HepG2 (cell line): ENCODE data around the gene ELAC2. TPM values are rescaled to one million over a fixed set of nuclear protein-coding genes. Genes with fewer than 3 reads are reported as not detected.

Experiments
- ATAC-seq: fragments of 200-7000 bp; cut with Tn5 transposase; 3 replicates; pipeline ENCODE4 v1.9.1; 2020; ENCODE audit warnings: mild to moderate bottlenecking, moderate library complexity
- BruUV-seq: library from RNA; stranded (reverse); fragments of 400-500 nt; replicated peaks from 2 replicates; lab custom pipeline; 2021; lab: Mats Ljungman, UMichigan
- CTCF ChIA-PET: fragments of 300-600 bp; formaldehyde crosslinking; extraction: SDS; loops from one replicate; lab custom pipeline; 2021; ENCODE audit warnings: low total read pairs, inconsistent platforms, low intra/inter-chr PET ratio; lab: Yijun Ruan, JAX
- POLR2A ChIA-PET: fragments of 350-600 bp; sonication (Branson Sonifier 250); formaldehyde crosslinking; loops from one replicate; lab custom pipeline; 2020; ENCODE audit warnings: antibody characterized with exemption, inconsistent platforms; lab: Yijun Ruan, JAX
- DNase-seq: peaks from one replicate; pipeline ENCODE4 v3.0.0-alpha.2; 2015; ENCODE audit warnings: low spot score
- FAIRE-seq: peaks from 3 replicates; lab custom pipeline; 2011; peaks lifted over from hg19 to GRCh38; lab: Jason Lieb, UNC
- H2AFZ ChIP-seq: one replicate; pipeline ENCODE4 v1.6.1; 2011; ENCODE audit warnings: low read length, inconsistent platforms
- H3K27ac ChIP-seq: fragments of 300-600 bp; 3 replicates; pipeline ENCODE4 v1.8.0; 2011; ENCODE audit warnings: mixed run types, mild to moderate bottlenecking, mixed read lengths, low read length, inconsistent platforms; ENCODE audit not compliant: insufficient read depth; ENCODE audit errors: extremely low read length
- H3K27me3 ChIP-seq, 2 experiments: fragments of 200-600 bp in 1 of 2; 2 replicates in 1 of 2; 3 replicates in 1 of 2; pipeline versions ENCODE4 v1.6.0 to v1.8.0; 2011; ENCODE audit warnings: low read length in 2 of 2, mild to moderate bottlenecking in 2 of 2, moderate library complexity in 2 of 2, inconsistent platforms in 1 of 2; ENCODE audit not compliant: insufficient read depth in 2 of 2, control insufficient read depth in 1 of 2
- H3K36me3 ChIP-seq, 2 experiments: fragments of 200-600 bp in 1 of 2; replicated peaks in 1 of 2; 2 replicates in 1 of 2; 3 replicates in 1 of 2; pipeline versions ENCODE4 v1.5.1 to v1.8.0; 2011; ENCODE audit warnings: low read length in 2 of 2, inconsistent platforms in 1 of 2; ENCODE audit not compliant: insufficient read depth in 2 of 2, control insufficient read depth in 1 of 2
- H3K4me1 ChIP-seq: 2 replicates; pipeline ENCODE4 v1.5.1; 2012; ENCODE audit warnings: low read length, inconsistent platforms; ENCODE audit not compliant: insufficient read depth
- H3K4me2 ChIP-seq: 2 replicates; pipeline ENCODE4 v1.6.0; 2011; ENCODE audit warnings: low read depth, low read length, inconsistent platforms
- H3K4me3 ChIP-seq, 3 experiments: fragments of 200-600 bp in 1 of 3; sonication (generic), shearing (Covaris generic) in 1 of 3; replicated peaks in 1 of 3; 2 replicates each; pipeline ENCODE4 v1.5.1; 2011 to 2016; ENCODE audit warnings: low read length in 3 of 3, inconsistent platforms in 2 of 3, low read depth in 2 of 3, mild to moderate bottlenecking in 2 of 3, control low read depth in 1 of 3, mixed read lengths in 1 of 3; ENCODE audit not compliant: insufficient read depth in 1 of 3
- H3K79me2 ChIP-seq: one replicate; pipeline ENCODE4 v1.6.1; 2011; ENCODE audit warnings: low read length, inconsistent platforms; ENCODE audit not compliant: insufficient read depth
- H3K9ac ChIP-seq: 2 replicates; pipeline ENCODE4 v1.6.0; 2011; ENCODE audit warnings: mild to moderate bottlenecking, low read depth, low read length, inconsistent platforms; ENCODE audit not compliant: insufficient read depth
- H3K9me3 ChIP-seq: 2 replicates; pipeline ENCODE4 v1.5.1; 2012; ENCODE audit warnings: mild to moderate bottlenecking, low read length
- H4K20me1 ChIP-seq: 2 replicates; pipeline ENCODE4 v1.6.0; 2011; ENCODE audit warnings: inconsistent platforms, mild to moderate bottlenecking, low read length, moderate library complexity; ENCODE audit not compliant: insufficient read depth
- KDM5A ChIP-seq: fragments of 200-600 bp; sonication (generic); IDR thresholded peaks from 2 replicates; pipeline ENCODE4 v1.7.0; 2018; ENCODE audit warnings: antibody characterized with exemption, mild to moderate bottlenecking, low read length, borderline replicate concordance
- KLF12 ChIP-seq: sonication (generic); formaldehyde crosslinking; IDR thresholded peaks from 2 replicates; pipeline ENCODE4 v1.4.0; 2020; ENCODE audit warnings: missing genetic modification reagents, borderline replicate concordance
- ZBTB38 ChIP-seq: sonication (generic); formaldehyde crosslinking; IDR thresholded peaks from 2 replicates; pipeline ENCODE4 v1.5.1; 2020; ENCODE audit warnings: mild to moderate bottlenecking, missing genetic modification reagents
- ZMYM4 ChIP-seq: sonication (generic); formaldehyde crosslinking; IDR thresholded peaks from 2 replicates; pipeline ENCODE4 v1.8.1; 2023; ENCODE audit warnings: mild to moderate bottlenecking, missing genetic modification reagents
- ZNF30 ChIP-seq: sonication (generic); formaldehyde crosslinking; IDR thresholded peaks from 2 replicates; pipeline ENCODE4 v1.5.0; 2020; ENCODE audit warnings: mild to moderate bottlenecking, missing genetic modification reagents
- ZNF335 ChIP-seq: sonication (generic); formaldehyde crosslinking; IDR thresholded peaks from 2 replicates; pipeline ENCODE4 v1.4.0; 2020; ENCODE audit warnings: missing genetic modification reagents
- ZNF446 ChIP-seq: sonication (generic); formaldehyde crosslinking; IDR thresholded peaks from 2 replicates; pipeline ENCODE4 v1.5.0; 2020; ENCODE audit warnings: mild to moderate bottlenecking, missing genetic modification reagents
- WGBS: methylation state at CpG from one replicate; pipeline ENCODE4 v1.1.6; 2017; ENCODE audit warnings: low lambda C conversion rate; 5-methylcytosine and 5-hydroxymethylcytosine counted together
- in situ Hi-C: cut with HindIII; loops from 2 replicates; pipeline ENCODE4 v1.10.0; 2017; ENCODE audit warnings: low pct_unique_long_range_greater_than_20kb; ENCODE audit not compliant: extremely low pct_ligation_motif_present
- intact Hi-C: fragments of 100-400 bp; cut with micrococcal nuclease; formaldehyde crosslinking; loops from one replicate; pipeline ENCODE4 v1.10.0; 2022; ENCODE audit not compliant: unreplicated experiment
- polyA plus RNA-seq, 8 experiments: library from polyadenylated mRNA; depleted of rRNA in 3 of 8; stranded (reverse) in 7 of 8; unstranded in 1 of 8; fragments of >200 nt; fragmentation: Illumina TruSeq in 4 of 8; extraction: Trizol in 4 of 8; gene quantifications; 2 replicates each; pipeline versions ENCODE4 v1.2.1 to v1.2.3, GENCODE V29; 2011 to 2016; ENCODE audit warnings: low read depth in 4 of 8, missing spikeins in 1 of 8, mixed read lengths in 1 of 8; ENCODE audit not compliant: insufficient read depth in 1 of 8
- total RNA-seq, 5 experiments: library from RNA; depleted of rRNA; stranded (reverse); fragments of >200 nt; fragmentation: Illumina TruSeq; extraction: Trizol; gene quantifications; 2 replicates each; pipeline ENCODE4 v1.2.3, GENCODE V29; 2016; ENCODE audit warnings: low read depth in 1 of 5
- TF ChIP-seq, protein P1 (sequence below): sonication (generic); formaldehyde crosslinking; IDR thresholded peaks from 2 replicates; pipeline ENCODE4 v1.9.0; 2021; ENCODE audit warnings: mild to moderate bottlenecking, missing genetic modification reagents
- TF ChIP-seq, protein P2 (sequence below): sonication (generic); formaldehyde crosslinking; IDR thresholded peaks from 2 replicates; pipeline ENCODE4 v1.4.0; 2020; ENCODE audit warnings: missing genetic modification reagents, mild to moderate bottlenecking, borderline replicate concordance

Gene ELAC2
- total and polyA plus RNA-seq, 2 of the 13 experiments (the other 11 are each of a cell fraction or from before 2014, with no cell fraction given), result 35.6 to 50.4 TPM

GRCh38 chr17:13024016-13024415 lies 6.2 kb upstream of the ELAC2 start:
- CTCF ChIA-PET, result no interaction called here

GRCh38 chr17:13016881-13017654 lies 759 bp downstream of the ELAC2 start:
- Histone ChIP-seq H2AFZ (no peak overlapping the region), H3K79me2 (peaks cover 5% of the 10 kb centered on the region), H3K4me3 (peak overlapping the region; percentile 71 to 94 (median 94)), H3K27me3 (no peaks in the 10 kb centered on the region; a peak in 1 of 5 replicates), H3K27ac (peak overlapping the region; percentile 80), H3K4me2 (peak overlapping the region; percentile 88), H3K4me1 (peaks cover 20% of the 10 kb centered on the region), H3K9ac (peak overlapping the region; percentile 90), H3K9me3 (no peaks in the 10 kb centered on the region), H3K36me3 (peaks cover 13 to 41% of the 10 kb centered on the region in 2 experiments), H4K20me1 (no peaks in the 10 kb centered on the region)
- 26% methylated on average over 11 of the region's 21 CpGs for WGBS
- FAIRE-seq (no peak), ATAC-seq (peak; percentile 42), DNase-seq (peak; percentile 27)
- CTCF ChIA-PET, result no interaction called here
- in situ Hi-C loops, result no loop called here
- BruUV-seq, result TSS peak; percentile 46
- POLR2A ChIA-PET, result interaction anchor here (0.6 to 1.9 kb wide), 11 partner anchors 12 to 1289 kb away, joined by 3 to 9 read pairs (median 5); partner anchors contain the start of gene ZNF18
- intact Hi-C loops, result no loop called here
- 0 out of 2 replicates have a peak, but pooled peaks have one; percentile 8 for TF ChIP-seq ZNF335
- no peak for TF ChIP-seq KLF12 (CRISPR knock-in tag)
- TF ChIP-seq, protein P1, sequence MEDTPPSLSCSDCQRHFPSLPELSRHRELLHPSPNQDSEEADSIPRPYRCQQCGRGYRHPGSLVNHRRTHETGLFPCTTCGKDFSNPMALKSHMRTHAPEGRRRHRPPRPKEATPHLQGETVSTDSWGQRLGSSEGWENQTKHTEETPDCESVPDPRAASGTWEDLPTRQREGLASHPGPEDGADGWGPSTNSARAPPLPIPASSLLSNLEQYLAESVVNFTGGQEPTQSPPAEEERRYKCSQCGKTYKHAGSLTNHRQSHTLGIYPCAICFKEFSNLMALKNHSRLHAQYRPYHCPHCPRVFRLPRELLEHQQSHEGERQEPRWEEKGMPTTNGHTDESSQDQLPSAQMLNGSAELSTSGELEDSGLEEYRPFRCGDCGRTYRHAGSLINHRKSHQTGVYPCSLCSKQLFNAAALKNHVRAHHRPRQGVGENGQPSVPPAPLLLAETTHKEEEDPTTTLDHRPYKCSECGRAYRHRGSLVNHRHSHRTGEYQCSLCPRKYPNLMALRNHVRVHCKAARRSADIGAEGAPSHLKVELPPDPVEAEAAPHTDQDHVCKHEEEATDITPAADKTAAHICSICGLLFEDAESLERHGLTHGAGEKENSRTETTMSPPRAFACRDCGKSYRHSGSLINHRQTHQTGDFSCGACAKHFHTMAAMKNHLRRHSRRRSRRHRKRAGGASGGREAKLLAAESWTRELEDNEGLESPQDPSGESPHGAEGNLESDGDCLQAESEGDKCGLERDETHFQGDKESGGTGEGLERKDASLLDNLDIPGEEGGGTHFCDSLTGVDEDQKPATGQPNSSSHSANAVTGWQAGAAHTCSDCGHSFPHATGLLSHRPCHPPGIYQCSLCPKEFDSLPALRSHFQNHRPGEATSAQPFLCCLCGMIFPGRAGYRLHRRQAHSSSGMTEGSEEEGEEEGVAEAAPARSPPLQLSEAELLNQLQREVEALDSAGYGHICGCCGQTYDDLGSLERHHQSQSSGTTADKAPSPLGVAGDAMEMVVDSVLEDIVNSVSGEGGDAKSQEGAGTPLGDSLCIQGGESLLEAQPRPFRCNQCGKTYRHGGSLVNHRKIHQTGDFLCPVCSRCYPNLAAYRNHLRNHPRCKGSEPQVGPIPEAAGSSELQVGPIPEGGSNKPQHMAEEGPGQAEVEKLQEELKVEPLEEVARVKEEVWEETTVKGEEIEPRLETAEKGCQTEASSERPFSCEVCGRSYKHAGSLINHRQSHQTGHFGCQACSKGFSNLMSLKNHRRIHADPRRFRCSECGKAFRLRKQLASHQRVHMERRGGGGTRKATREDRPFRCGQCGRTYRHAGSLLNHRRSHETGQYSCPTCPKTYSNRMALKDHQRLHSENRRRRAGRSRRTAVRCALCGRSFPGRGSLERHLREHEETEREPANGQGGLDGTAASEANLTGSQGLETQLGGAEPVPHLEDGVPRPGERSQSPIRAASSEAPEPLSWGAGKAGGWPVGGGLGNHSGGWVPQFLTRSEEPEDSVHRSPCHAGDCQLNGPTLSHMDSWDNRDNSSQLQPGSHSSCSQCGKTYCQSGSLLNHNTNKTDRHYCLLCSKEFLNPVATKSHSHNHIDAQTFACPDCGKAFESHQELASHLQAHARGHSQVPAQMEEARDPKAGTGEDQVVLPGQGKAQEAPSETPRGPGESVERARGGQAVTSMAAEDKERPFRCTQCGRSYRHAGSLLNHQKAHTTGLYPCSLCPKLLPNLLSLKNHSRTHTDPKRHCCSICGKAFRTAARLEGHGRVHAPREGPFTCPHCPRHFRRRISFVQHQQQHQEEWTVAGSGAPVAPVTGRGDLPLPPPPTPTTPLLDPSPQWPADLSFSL (CRISPR knock-in tag), result peak; percentile 37; the same call in 1 of the 2 replicates
- TF ChIP-seq KDM5A, result no peak; the same call in none of the 2 replicates
- 0 out of 2 replicates have a peak, but pooled peaks have one; percentile 27 for TF ChIP-seq ZNF446 (CRISPR knock-in tag)
- TF ChIP-seq ZNF30, result 0 out of 2 replicates have a peak, but pooled peaks have one; percentile 66

More at GRCh38 chr17:13024016-13024415, 6.2 kb upstream of the ELAC2 start:
- H3K9ac ChIP-seq, result no peak overlapping the region
- H3K27ac ChIP-seq, result no peak overlapping the region
- H3K36me3 ChIP-seq, result no peaks in the 10 kb centered on the region
- BruUV-seq, result no TSS peak
- H3K4me3 ChIP-seq, result peak overlapping the region in 1 of 3 experiments; percentile 42; a peak in 2 of 6 replicates
- peak overlapping the region; percentile 73 for H3K4me2 ChIP-seq
- H2AFZ ChIP-seq, result peak overlapping the region; percentile 43
- no peaks in the 10 kb centered on the region for H4K20me1 ChIP-seq
- peaks cover 0 to 5% of the 10 kb centered on the region in 2 experiments; a peak in 2 of 5 replicates for H3K27me3 ChIP-seq
- TF ChIP-seq ZMYM4 (CRISPR knock-in tag) (0 out of 2 replicates have a peak, but pooled peaks have one; percentile 14), ZBTB38 (CRISPR knock-in tag) (no peak)
- TF ChIP-seq, protein P2, sequence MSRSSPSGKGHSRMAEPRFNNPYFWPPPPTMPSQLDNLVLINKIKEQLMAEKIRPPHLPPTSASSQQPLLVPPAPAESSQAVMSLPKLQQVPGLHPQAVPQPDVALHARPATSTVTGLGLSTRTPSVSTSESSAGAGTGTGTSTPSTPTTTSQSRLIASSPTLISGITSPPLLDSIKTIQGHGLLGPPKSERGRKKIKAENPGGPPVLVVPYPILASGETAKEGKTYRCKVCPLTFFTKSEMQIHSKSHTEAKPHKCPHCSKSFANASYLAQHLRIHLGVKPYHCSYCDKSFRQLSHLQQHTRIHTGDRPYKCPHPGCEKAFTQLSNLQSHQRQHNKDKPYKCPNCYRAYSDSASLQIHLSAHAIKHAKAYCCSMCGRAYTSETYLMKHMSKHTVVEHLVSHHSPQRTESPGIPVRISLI (CRISPR knock-in tag), result 0 out of 2 replicates have a peak, but pooled peaks have one; percentile 17
- POLR2A ChIA-PET, result no interaction called here
- H3K79me2 ChIP-seq, result no peaks in the 10 kb centered on the region
- ATAC-seq (peak; percentile 74), DNase-seq (no peak), FAIRE-seq (no peak)
- in situ Hi-C loops, result no loop called here
- intact Hi-C loops, result no loop called here
- H3K4me1 ChIP-seq, result peaks cover 25% of the 10 kb centered on the region
- no peaks in the 10 kb centered on the region for H3K9me3 ChIP-seq
- WGBS, result 32% methylated on average over 6 of the region's 6 CpGs
